ENCODE results near the gene P2RY8.
"Not testable (repeated sequence)": the region's sequence is repeated elsewhere in the genome, so short reads cannot be mapped to it uniquely, and the experiment has no call there.

P2RY8 gene, protein sequence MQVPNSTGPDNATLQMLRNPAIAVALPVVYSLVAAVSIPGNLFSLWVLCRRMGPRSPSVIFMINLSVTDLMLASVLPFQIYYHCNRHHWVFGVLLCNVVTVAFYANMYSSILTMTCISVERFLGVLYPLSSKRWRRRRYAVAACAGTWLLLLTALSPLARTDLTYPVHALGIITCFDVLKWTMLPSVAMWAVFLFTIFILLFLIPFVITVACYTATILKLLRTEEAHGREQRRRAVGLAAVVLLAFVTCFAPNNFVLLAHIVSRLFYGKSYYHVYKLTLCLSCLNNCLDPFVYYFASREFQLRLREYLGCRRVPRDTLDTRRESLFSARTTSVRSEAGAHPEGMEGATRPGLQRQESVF

DNA sequence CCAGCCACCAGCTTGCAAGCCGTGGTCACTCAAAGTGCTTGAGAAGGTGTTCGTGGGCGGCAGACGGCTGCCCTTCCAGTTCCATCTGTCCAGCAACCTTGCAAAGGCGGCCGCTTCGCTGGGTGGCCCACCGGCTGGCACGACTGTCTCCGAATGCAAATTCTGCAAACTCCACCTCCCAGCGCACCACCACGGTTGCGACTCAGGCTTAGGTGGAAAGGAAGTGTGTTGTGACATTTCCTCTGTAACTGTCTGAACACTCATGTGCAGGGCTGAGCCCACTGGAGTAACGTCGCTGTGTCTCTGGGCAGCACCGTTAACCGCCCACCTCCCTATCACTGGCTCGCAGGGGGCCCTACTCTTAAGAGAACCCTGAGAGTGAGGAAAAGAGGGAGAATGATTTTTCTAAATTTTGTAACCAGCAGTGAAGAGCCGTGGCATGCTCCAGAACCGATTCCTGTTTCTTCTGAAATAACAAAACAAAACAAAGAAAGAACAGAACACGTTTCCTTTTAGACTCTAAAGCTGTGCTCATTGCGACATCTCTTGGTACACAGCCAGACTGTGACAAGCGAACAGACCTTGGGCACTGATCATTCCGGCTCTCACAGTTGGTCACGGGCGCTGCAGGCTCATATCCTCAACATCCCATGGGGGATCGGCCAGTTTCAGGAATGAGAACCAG is at the start of gene P2RY8:
TSS of gene P2RY8 (minus strand) at position 155 of the 685 bp plus-strand sequence. CDS start 70,627 bp downstream, outside the sequence.
- no peak for DNase-seq (ENCODE audit: low read depth)

DNA sequence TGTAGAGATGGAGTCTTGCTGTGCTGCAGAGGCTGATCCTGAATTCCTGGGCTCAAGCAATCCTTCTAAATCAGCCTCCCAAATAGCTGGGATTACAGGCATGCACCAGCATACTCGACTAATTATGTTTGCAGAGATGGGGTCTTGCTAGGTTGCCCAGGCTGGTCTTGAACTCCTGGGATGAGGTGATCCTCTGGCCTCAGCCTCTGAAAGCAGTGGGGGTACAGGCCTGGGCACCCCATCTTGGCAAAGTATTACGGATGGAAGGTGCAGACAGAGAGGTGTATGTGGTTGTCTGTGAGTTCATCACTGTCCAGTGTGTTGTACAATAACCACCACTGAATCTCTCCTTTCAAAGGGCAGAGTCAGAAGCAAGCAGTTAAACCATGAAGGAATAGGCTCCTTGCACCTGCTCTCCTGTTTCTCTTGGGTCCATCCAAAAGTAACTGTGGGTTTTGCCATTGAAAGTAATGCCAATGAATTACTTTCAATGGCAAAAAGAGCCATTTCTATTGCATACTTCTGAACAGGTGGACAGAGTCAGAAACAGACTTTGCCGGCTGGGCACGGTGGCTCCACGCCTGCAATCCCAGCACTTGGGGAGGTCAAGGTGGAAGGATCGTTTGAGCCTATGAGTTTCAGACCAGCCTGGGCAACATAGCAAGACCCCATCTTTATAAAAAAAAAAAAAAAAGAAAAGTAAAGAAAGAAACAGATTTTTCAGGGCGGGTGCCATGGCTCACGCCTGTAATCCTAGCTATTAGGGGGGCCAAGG is 47.4 kb upstream of the P2RY8 start:
- no peak for DNase-seq (ENCODE audit: low read depth)

DNA sequence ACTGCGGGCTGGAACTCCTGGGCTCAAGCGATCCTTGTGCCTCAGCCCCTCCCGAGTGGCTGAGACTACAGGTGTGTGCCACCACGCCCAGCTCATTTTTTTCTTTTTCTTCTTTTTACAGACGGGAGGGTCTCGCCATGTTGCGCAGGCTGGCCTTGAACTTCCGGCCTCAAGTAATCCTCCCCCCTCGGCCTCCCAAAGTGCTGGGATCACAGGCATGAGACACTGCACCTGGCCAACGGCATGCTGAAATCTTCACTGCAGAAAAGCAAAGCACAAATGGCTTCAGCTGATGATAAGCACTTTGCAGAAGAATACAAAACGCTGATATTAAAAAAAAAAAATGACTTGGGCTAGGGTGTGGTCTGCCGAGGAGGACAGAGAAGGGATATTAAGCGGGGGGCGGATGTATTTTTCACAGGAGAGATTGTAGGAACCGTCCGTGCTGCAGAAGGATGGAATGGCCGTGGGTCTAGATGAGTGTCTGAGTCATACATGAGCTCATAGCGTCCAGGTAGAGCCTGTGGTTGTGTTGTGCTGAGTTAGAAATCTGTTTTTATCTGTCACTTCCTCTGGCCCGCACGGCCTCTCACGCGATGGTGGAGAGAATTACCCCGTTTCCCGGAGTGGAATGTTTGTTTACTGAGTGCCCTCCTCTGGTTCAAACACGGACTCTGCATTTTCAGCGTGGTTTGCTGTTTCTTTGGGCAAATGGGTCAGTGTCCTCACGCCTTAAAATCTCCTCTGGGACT is 45.9 kb upstream of the P2RY8 start:
- DNase-seq (ENCODE audit: low read depth) = no peak

DNA sequence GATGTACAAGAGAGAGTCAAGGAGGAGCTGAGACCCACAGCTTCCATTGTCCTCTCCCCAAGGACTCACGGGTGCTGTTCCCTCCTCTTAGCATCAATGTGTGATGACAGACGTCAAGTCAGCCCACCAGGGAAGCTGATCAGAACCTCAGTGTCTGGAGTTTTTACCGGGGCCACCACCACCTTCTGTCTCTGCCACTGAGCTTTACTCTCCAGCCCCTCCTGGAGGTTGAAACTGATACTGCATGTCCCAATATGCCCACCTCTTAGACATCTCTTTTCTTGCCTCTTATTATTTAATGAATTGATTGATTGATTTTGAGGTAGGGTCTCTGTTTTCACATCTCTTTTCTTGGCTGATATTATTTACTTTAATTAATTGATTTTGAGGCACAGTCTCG is 44.1 kb upstream of the P2RY8 start:
- DNase-seq (ENCODE audit: low read depth) = no peak

DNA sequence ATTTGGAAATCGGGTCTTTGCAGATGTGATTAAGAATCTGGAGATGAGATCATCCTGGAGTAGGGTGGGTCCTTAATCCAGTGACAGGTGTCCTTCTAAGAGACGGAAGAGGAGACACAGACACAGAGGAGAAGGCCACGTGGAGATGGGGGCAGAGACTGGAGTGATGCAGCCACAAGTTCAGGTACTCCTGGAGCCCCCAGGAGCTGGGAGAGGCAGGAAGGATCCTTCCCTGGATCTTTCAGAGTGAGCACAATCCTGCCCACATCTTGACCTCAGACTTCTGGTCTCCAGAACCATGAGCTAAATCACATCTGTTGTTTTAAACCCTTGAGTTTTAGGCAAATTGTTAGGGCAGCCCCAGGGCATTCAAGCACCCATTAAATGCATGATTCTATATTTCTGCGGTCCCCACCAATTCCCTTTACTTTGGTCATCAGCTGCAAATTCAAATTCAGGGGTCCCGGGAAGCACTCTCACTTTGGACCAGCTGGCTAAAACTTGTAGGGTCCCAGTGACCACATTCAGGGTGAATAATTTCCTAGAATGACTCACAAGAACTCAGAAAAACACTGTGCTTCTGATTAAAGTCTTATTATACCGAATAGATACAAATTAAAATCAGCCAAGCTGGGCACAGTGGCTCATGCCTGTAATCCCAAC is 41.7 kb upstream of the P2RY8 start:
- DNase-seq (ENCODE audit: low read depth) = no peak

DNA sequence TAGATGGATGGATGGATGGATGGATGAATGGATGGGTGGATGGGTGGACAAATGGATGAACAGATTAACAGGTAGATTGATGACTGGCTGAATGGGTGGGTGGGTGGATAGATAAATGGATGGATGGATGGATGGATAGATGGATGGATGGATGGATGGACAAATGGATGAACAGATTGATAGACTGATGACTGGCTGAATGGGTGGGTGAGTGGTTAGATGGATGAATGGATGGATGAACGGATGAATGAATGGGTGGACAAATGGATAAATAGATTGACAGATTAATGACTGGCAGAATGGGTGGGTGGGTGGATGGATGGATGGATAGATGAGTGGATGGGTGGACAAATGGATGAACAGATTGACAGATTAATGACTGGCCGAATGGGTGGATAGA is 40.9 kb upstream of the P2RY8 start:
- DNase-seq (ENCODE audit: low read depth) = no peak

DNA sequence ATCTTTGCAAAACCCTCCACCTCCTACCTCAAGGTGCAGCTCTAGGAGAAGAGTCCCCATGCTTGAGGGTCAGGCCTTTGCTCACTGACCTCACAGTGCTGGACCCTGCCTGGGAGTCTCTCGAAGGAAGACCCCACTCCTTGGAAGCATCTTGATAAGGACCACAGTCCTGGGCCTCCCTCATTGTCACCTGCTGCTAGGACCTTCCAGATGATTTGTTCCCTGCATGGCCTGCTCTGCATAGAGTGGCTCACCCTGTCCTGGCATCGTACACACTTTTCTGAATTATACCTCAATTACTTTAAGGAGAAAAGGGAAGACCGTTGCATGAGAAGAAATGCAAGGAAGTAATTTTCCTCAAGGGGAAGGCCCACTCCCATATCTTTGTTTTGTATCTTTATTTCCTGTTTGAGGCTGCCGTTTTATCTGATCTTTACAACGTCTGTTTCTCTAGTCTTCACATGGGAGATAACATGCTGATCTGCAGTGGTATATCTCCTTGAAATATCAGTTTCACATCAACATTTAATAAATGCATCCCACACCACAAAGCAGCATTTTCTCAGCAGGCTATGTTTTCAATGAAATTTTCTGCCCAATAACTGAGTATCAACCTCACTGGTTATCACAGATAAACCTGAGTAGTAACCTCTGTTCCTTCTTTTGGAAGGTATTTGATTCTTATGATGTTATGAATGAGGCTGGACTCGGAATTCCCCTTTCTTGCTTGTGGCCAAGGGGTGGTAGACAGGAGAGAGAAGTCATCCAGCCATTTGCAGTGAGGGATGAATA is 39.4 kb upstream of the P2RY8 start:
- no peak for DNase-seq (ENCODE audit: low read depth)

DNA sequence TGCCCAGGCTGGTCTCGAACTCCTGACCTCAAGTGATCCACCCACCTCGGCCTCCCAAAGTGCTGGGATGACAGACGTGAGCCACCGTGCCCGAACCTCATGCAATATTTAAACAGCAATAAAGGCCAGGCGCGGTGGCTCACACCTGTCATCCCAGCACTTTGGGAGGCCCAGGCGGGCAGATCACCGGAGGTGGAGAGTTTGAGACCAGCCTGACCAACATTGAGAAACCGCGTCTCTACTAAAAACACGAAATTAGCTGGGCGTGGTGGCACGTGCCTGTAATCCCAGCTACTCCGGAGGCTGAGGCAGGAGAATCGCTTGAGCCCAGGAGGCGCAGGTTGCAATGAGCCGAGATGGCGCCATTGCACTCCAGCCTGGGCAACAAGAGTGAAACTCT is 37.2 kb upstream of the P2RY8 start:
- DNase-seq (ENCODE audit: low read depth) = not testable (repeated sequence)

DNA sequence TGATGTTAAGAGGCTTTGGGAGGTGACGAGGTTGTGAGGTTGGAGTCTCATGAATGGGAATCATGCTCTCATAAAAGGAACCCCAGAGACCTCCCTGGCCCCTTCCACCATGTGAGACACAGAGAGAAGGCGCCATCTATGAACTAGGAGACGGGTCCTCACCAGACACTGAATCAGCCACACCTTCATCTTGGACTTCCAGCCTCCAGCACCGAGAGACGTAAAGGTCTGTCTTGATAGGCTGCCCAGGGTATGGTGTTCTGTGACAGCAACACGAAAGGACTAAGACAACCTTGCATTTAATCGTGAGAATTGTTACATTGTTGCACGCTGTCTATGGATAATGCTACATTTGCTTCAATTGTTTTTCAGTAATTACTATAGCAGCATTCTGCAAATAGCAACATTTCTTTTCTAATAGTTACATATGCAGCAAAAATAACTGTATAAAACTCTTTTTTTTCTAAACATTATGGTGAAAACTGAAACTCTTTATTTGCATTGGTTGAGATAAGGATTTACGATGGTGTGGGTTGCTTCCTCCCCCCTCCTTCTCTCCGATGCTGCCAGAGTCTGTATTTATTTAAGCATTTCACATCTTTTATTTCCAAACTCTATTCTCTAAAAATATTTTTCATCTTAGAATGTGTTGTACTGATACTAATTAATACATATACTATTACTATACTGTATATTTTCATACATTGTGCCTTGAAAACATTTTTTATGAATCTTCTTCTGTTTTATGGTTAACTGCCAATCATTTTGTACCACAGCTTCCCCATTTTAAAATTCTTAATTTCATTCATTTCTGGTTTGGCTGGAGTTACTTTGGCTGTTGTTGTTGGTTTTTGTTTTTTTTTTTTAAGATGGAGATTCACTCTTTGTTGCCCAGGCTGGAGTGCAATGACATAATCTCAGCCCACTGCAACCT is 28.0 kb upstream of the P2RY8 start:
- no peak for DNase-seq (ENCODE audit: low read depth)

DNA sequence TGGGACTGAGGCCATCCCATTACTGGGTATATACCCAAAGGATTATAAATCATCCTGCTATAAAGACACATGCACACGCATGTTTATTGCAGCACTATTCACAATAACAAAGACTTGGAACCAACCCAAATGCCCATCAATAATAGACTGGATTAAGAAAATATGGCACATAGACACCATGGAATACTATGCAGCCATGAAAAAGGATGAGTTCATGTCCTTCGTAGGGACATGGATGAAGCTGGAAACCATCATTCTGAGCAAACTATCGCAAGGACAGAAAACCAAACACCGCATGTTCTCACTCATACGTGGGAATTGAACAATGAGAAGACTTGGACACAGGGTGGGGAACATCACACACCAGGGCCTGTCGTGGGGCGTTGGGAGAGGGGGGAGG is 27.1 kb upstream of the P2RY8 start:
- DNase-seq (ENCODE audit: low read depth) = not testable (repeated sequence)

DNA sequence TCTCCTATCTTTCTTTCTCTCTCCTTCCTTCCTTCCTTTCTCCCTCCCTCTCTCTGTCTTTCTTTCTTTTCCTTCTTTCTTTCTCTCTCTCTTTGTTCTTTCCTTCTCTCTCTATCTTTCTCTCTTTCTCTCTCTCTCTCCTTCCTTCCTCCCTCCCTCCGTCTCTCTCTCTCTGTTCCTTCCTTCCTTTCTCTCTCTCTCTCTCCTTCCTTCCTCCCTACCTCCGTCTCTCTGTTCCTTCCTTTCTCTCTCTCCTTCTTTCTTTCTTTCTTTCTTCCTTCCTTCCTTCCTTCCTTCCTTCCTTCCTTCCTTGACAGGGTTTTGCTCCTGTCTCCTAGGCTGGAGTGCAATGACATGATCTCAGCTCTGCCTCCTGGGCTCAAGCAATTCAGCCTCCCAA is 24.2 kb upstream of the P2RY8 start:
- no peak for DNase-seq (ENCODE audit: low read depth)

DNA sequence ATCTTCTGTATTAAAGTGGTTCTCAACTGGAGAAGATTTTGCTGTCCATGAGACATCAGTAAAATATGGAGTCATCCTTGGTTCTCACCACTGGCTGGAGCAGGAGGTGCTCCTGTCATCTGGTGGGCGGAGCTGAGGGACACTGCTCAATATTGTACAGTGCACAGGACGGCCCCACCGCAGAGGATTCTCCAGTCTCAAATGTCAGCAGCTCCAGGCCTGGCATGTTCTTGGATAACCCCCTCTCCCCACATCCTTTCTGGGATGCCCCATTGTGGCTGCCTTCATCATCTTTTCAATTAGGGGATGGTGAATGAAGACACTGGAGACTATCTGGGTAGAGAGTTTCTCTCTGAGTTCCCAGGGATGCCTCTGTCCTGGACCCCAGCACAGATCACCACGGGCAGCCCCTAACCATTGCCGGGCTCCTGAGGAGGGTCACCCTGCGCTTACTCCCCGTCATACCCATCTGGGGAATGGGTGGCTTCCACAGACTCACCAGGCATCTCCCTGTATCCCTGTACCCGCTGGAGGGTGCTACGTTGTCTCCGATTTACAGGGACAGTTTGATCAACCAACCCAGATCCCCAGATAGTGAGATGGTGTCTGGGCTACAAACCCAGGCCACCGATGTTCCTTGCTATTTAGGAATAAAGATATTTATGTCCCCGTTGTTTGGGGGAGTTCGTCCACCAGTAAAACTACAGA is 21.9 kb upstream of the P2RY8 start:
- DNase-seq (ENCODE audit: low read depth) = no peak

DNA sequence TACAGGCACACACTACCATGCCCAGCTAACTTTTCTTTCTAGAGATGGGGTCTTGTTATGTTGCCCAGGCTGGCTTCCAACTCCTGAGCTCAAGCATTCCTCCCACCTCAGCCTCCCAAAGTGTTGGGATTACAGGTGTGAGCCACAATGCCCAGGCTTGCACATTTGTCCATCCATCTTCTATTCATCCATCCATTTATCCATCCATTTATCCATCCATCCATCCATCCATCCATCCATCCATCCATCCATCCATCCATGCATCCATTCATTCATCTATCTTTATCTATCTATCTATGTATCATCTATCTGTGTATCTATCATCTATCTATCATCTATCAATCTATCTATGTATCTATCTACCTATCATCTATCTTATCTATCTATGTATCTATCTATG is 20.5 kb upstream of the P2RY8 start:
- DNase-seq (ENCODE audit: low read depth) = not testable (repeated sequence)

DNA sequence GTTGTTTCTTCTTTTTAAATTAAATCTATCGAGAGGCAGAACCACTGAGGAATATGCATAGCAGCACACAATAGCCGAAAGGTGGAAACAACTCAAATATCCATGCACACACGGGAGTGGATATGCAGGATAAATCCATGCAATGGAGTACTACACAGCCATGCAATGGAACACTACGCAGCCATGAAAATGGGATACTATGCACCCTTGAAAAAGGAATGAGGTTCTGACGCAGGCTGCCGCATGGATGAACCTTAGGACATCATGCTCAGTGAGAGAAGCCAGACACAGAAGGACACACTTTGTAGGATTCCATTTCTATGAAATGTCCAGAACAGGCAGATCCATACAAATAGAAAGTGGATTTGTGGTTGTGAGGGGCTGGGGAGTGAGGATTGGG is 18.4 kb upstream of the P2RY8 start:
- DNase-seq (ENCODE audit: low read depth) = no peak

DNA sequence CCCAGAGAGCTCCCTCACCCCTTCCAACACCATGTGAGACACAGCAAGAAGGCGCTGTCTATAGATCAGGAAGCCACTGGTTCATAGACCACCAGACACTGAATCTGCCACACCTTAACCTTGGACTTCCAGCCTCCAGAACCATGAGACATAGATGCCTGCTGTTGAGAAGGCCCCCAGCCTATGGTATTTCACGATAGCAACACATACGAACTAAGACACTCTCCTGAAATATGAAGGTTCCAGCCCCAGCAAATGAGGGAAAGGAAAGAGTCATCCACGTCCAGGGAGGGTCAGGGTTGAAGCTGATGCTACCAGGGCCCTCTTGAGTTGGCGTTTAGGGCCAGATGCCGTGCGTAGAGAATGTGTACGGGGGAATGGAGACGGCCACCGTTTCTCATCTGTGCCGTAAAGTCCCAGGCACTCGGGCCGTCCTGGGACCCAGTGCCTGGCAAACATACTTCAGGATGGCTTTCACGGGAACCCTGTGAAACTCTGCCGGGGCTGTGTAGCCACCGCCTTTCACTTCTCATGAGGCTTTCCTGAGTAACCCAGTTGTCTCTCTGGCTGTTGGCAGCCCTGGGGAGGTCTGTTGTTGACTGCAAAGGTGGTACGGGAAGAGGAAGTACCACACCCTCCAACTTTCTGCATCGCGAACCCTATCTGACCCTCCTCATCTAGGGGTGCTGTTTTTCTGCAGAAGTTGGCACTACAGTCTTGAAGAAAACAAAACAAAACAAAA is 17.7 kb upstream of the P2RY8 start:
- no peak for DNase-seq (ENCODE audit: low read depth)

DNA sequence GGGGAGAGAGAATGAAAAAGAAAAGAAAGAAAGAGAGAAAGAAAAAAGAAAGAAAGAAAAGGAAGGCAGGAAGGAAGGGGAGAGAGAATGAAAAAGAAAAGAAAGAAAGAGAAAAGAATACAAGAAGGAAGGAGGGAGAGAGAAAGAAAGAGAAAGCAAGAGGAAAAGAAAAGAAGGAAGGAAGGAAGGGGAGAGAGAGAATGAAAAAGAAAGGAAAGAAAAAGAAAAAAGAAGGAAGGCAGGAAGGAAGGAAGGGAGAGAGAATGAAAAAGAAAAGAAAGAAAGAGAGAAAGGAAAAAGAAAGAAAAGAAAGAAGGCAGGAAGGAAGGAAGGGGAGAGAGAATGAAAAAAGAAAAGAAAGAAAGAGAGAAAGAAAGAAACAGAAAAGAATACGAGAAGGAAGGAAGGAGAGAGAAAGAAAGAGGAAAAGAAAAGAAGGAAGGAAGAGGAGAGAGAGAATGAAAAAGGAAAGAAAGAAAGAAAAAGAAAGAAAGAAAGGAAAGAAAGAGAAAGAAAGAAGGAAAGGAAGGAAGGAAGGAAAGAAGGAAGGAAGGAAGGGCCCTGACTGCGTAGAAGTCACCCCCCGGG is 15.1 kb upstream of the P2RY8 start:
- no peak for DNase-seq (ENCODE audit: low read depth)

DNA sequence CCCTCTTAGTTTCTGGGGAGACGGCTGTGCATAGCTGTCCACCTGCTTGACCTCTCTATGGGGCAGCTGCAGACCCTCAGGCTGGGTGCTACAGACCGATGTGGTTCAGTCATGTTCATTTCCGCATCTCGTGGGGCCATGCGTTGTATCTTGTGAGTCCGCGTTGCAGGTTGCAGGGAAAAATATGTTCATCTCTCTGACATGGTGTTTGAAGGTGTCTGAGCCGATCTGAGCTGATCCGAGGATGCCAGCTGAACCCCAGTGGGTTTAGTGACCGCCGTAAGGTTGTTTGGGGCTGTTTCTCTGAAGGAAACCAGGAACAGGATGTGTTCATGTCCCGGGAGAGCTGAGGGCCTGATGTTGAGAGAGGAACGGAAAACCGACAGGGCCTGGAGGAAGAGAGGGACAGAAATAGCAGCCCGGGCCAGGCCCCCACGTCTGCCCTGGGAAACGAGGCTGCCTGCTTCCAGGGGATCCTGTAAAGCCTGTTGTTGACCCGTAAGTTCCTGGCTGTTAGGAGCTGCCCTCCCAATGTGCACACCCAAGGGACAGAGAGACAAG is 9.8 kb upstream of the P2RY8 start:
- no peak for DNase-seq (ENCODE audit: low read depth)
